Right lobe of liver (tissue), 4 donors: ENCODE results near the gene APCDD1.

Source experiments
- POLR2A ChIP-seq: fragments of 450-650 bp; IDR thresholded peaks from one replicate; pipeline ENCODE4 v1.6.1; 2017; ENCODE audit warnings: antibody characterized with exemption, mild to moderate bottlenecking
- TF ChIP-seq, protein P1 (sequence below), 4 donors: fragments of 200-600 bp in 3 of 4; fragments of 450-650 bp in 1 of 4; IDR thresholded peaks; one replicate each; pipeline versions ENCODE4 v1.5.1 to v1.8.0; 2016 to 2022; ENCODE audit warnings: antibody characterized with exemption in 4 of 4, mild to moderate bottlenecking in 2 of 4
- donor health status: DM: no; HTN: no; CAD: no.
- donor health status: DM: no; HTN: no; CAD: no.
- donor health status: DM: no; HTN: yes; CAD: no.

DNA sequence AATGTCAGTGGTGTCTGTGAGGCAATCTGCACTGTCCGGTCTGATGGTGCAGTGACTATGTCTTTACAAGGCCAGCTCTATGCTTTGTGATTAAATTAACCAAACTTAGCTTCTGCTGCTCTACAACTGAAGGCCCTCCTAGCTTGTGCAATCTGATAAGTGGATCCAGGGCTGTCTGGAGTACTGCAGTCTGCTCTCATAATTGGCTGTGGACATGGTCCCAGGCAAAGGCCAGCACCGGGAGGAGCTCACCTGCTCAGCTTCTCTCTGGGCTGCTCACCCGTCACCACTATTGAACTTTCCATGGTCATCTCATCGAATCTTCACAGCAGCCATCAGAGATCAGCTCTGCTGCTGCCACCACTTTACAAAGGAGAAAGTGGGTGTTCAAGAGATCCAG, 13.0 kb upstream of the APCDD1 start:
- TF ChIP-seq, protein P1, sequence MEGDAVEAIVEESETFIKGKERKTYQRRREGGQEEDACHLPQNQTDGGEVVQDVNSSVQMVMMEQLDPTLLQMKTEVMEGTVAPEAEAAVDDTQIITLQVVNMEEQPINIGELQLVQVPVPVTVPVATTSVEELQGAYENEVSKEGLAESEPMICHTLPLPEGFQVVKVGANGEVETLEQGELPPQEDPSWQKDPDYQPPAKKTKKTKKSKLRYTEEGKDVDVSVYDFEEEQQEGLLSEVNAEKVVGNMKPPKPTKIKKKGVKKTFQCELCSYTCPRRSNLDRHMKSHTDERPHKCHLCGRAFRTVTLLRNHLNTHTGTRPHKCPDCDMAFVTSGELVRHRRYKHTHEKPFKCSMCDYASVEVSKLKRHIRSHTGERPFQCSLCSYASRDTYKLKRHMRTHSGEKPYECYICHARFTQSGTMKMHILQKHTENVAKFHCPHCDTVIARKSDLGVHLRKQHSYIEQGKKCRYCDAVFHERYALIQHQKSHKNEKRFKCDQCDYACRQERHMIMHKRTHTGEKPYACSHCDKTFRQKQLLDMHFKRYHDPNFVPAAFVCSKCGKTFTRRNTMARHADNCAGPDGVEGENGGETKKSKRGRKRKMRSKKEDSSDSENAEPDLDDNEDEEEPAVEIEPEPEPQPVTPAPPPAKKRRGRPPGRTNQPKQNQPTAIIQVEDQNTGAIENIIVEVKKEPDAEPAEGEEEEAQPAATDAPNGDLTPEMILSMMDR (IDR thresholded peaks at IDR 0.05) = no peak
- TF ChIP-seq POLR2A = no peak
